Umbilical cord (tissue), 2 donors: ENCODE data around the gene ITGB1. TPM values are rescaled to one million over a fixed set of nuclear protein-coding genes. Genes with fewer than 3 reads are reported as not detected.

Experiments used
- DNase-seq: peaks from one replicate; pipeline ENCODE4 v3.0.0-alpha.2; 2015; ENCODE audit warnings: low spot score
- total RNA-seq: library from RNA; depleted of rRNA; stranded (reverse); fragments of >200 nt; gene quantifications from one replicate; pipeline ENCODE4 v1.2.3, GENCODE V29; 2014; ENCODE audit warnings: low replicate concordance; ENCODE audit not compliant: insufficient read depth

ITGB1 gene
- total RNA-seq, 1 donor from 2014 or later = 1,341 TPM

DNA sequence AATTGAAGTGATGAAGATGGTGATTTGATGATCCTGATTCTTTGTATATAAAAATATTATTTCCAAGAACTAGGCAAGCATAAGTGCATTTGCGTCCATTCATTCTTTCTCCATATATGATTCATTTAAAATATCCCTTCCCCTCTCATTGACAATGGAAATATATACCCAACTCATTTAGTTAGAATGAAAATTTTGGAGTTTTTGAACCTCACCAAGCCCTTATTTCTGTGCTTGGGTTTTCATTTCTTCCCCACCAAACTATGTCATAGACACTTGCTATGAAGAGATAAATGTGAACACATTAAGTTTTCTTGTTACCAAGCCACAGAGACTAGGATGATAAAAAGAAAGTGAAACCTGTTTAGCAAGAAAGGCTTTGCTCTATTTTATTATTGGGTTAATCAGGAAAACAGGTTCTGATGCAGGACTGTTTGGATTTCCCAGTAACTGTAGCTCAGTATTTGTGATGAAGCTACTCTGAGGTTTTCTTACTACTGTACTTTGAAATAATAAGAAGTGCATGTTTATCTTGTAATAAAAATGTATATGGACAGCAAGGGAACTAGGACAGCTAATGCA, 68.3 kb downstream of the ITGB1 start:
- DNase-seq = no peak

- no peak for DNase-seq
Measured at GRCh38 chr10:32888161-32888927, 69.7 kb downstream of the ITGB1 start.

GRCh38 chr10:32887481-32887880, 70.5 kb downstream of the ITGB1 start:
- no peak for DNase-seq

GRCh38 chr10:32882076-32882475, 76.0 kb downstream of the ITGB1 start:
- DNase-seq = peak; percentile 61

- DNase-seq = no peak
Measured at GRCh38 chr10:32878646-32879045, 79.4 kb downstream of the ITGB1 start.

GRCh38 chr10:32877915-32878314, 80.1 kb downstream of the ITGB1 start:
- DNase-seq = no peak

GRCh38 chr10:32865170-32865569, 92.9 kb downstream of the ITGB1 start:
- no peak for DNase-seq

GRCh38 chr10:32854435-32854834, 103.6 kb downstream of the ITGB1 start:
- DNase-seq = no peak

- DNase-seq = no peak
Measured at GRCh38 chr10:32851301-32851700, 106.7 kb downstream of the ITGB1 start.
